Left renal pelvis (tissue), 4 donors: ENCODE data around the gene FGF14. TPM values are rescaled to one million over a fixed set of nuclear protein-coding genes. Genes with fewer than 3 reads are reported as not detected.

Experiments used
- DNase-seq, 4 donors: peaks; one replicate each; pipeline ENCODE4 v3.0.0-alpha.2; 2013; ENCODE audit warnings: low read depth in 4 of 4, low spot score in 3 of 4
- polyA plus RNA-seq, 4 donors: library from polyadenylated mRNA; unstranded; fragments of 120-200 nt; gene quantifications; one replicate each; pipeline ENCODE4 v1.2.1, GENCODE V29; 2013; ENCODE audit not compliant: insufficient read length in 4 of 4

FGF14 gene
- polyA plus RNA-seq, 4 donors, result 0.91 to 1.7 (median 1.3) TPM

DNA sequence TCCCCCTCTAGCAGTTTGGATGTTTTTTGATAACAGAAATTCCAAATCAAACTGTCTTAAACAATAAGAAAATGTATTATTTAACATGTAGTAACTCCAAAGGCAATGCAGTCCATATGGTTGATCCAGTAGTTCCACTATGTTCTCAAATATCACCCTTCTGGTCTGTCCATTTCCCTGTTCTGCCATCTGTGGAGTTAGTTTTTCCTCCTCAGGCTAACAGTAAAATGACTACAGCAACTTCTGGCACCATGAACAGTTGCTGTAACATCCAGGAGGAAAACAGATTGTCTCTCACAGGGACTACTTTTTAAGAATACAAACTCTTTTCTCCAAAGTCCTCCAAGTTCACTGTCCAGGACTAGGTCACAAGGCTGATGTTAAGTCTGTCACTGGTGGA, 455.4 kb downstream of the FGF14 start:
- no peak for DNase-seq

DNA sequence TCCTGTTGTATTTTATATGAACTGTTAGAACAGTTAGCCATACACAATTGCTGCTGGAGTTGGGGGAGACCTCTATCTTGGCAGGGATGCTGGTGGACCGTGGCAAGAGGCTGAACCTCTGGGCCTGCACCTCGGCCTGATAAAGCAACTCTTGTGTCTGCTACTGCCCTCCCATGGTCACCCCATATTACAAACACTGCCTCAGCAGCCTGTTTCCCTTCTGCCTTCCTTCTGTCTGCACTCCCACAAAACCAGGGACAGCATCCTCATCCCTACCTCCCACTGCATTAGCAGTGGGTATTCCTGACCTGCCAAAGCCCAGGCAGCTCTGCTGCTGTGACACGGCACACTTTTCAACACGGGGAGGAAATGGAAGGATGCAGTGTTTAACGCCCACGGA, 456.4 kb downstream of the FGF14 start:
- no peak for DNase-seq

GRCh38 chr13:101944521-101944920, 457.3 kb downstream of the FGF14 start:
- no peak for DNase-seq

- DNase-seq, result no peak
Observed at GRCh38 chr13:101942535-101943157, 459.2 kb downstream of the FGF14 start.

DNA sequence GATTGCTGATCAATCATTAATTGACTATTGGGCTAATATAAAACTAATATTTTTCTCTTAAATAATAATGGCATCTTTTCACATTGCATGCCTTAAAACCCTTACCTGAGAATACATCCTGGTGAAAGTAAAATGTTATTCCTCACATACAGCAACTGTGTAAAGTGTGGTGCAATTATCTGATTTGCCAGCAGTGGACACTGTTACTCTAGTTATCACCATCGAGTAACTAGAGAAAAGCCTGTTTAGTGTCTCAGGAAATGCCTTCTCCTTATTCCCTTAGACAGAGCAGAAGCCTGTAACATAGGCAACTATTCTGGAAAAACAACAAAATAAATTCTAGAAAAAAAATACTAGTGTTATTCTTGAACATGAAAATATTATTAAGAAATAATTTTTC, 459.8 kb downstream of the FGF14 start:
- DNase-seq, result peak in 3 of 4 donors; percentile 31 to 39 (median 37)

- no peak for DNase-seq
Observed at GRCh38 chr13:101941095-101941783, 460.6 kb downstream of the FGF14 start.

- no peak for DNase-seq
Observed at GRCh38 chr13:101939370-101939769, 462.5 kb downstream of the FGF14 start.

DNA sequence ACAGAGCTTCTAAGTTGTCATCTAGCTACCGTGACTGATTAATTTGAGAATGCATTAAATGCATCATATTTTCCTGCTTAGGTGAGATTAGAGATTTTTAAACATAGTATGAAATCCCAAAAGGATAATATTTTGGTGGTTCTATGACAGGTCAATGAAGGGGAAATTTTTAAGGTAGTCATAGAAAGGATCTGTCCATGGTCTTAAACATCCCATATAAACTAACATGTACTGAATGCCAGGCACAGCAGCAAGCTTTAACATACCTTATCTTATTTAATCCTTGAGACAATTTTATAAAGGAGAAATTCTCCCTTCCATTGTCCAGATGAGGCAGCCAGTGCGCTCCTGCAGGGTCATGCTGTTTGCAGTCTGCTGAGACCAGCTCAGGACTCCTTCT, 466.0 kb downstream of the FGF14 start:
- no peak for DNase-seq

DNA sequence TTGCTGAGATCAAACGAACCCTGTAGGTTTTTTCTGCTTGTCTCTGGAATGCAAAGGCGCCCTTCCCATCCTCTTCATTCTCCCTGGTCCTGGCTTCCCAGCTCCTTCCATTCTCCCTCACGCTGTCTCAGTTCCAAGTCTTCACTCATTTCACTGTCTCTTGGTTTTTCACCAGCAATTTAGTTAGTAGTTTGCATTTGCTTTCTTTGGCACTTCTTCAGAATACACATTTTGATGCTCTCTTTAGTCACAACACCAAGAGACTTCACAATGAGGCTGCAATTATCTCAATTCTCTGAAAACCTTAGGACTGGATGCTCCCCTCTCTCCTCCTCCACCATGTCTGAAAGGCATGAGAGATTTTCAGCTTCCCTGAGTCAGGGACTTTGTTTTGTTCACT, 470.7 kb downstream of the FGF14 start:
- DNase-seq, result no peak

DNA sequence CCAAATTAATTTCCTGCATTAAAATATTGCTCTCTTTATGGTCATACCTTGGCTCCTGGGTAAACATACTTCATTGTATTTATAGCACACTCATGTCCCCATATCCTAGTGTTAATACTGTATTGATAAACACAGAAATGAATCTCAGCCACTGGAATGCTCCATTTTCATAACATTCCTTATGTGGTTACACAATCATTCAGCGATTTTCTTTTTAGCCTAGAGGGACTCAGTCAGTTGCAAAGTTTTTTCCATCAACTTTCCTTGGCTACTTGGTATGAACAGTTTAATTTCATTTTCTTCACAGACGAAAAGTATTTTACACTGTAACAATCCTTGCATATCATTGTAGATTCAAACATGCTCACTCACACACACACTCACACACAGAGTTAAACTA, 471.5 kb downstream of the FGF14 start:
- DNase-seq, result no peak

GRCh38 chr13:101925731-101926130, 476.1 kb downstream of the FGF14 start:
- DNase-seq, result no peak

- DNase-seq, result peak in 2 of 4 donors; percentile 37 to 47
Observed at GRCh38 chr13:101919541-101920181, 482.2 kb downstream of the FGF14 start.

GRCh38 chr13:101917833-101918661, 483.8 kb downstream of the FGF14 start:
- no peak for DNase-seq

DNA sequence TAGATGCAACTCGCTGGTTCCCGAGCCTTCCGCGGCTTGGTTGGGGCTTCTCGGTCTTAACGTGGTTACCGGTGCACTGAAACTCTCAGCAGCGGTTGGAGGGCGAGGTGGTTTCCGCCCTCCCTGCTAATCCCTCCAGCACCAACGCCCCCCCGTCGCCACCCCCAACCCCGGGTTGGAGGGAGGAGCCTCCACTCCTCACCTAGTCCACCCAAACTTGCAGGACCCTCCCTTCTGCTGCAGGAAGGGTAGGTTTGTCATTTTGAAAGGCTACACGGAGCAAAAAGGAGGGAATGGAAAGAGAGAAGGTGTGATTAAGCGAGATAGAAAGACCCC, 484.4 kb downstream of the FGF14 start:
- DNase-seq, result no peak

GRCh38 chr13:101916775-101917474, 484.9 kb downstream of the FGF14 start:
- no peak for DNase-seq

- no peak for DNase-seq
Observed at GRCh38 chr13:101916108-101916774, 485.6 kb downstream of the FGF14 start.

DNA sequence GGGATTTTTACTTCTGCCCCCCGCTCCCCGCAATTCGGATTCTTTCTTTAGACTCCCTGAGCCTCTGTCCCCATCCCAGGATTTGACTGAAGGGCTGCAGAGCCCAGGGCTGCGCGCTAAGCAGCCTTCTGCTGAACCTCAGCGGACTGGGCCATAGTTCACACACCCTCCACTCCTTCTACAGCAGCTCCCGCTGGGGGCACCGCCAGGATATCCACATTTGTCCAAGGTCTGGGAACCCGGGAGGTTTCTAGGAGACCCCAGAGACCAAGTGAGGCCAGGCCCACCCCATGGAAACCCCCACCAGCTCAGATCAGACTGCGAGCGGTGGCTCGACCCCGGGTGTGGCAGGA, 486.1 kb downstream of the FGF14 start:
- no peak for DNase-seq

- DNase-seq, result no peak
Observed at GRCh38 chr13:101915331-101915730, 486.5 kb downstream of the FGF14 start.

DNA sequence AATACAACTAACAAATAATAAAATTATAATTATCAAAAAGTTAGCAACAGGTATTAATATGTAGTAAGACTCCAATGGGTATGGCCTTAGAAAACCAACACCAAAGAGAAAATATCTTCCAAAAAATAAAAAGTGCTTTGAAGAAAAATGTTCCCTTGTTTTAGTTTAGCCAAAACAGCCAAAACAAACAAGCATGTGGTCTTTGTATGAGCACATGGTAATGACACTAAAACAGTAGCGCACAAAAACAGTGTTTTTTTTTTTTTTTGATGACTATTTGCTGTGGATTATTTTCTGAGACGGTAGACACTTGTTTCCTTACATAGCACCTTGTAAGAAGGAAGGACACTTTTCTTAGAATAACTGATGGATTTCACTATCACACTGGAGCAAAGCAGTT, 490.1 kb downstream of the FGF14 start:
- DNase-seq, result no peak

GRCh38 chr13:101903890-101904289, 498.0 kb downstream of the FGF14 start:
- DNase-seq, result no peak
